Measurements from ENCODE around the gene RFX5.

DNA sequence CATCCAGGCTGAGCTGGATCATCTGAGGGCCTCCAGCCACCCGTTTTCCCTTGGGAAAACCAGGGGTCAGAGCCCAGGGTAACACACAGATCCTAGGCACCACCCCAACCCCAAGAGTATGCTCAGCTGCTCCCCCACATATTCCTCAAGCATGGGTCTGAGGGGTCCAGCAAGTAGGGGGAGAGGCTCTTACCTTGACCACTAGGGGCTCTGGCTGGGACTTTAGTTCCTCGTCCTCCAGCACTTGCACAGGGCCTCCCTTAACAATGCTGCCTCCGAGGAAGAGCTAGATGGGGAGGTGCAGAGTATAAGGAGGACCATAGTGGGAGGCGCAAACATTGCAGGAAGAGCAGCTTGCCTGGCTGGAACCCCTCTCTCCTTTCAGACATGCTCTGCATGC is 17.9 kb upstream of the RFX5 start:
- TF ChIP-seq EZH2 (IDR thresholded peaks at IDR 0.05; ENCODE audit: insufficient read depth, low read length) (no peak), CTCF (IDR thresholded peaks at IDR 0.05; ENCODE audit: insufficient read depth, low read depth, low read length) (no peak)
